GM12878 (cell line): ENCODE results near the gene CETP. TPM values are rescaled to one million over a fixed set of nuclear protein-coding genes. Genes with fewer than 3 reads are reported as not detected.

Source experiments
- ATAC-seq: fragments of 200-7000 bp; cut with Tn5 transposase; 3 replicates; pipeline ENCODE4 v1.9.1; 2020; ENCODE audit warnings: mild to moderate bottlenecking, moderate library complexity
- BruUV-seq: library from RNA; stranded (reverse); fragments of 400-500 nt; replicated peaks from 2 replicates; lab custom pipeline; 2021; lab: Mats Ljungman, UMichigan
- CTCF ChIA-PET: fragments of 300-600 bp; sonication (Branson Sonifier 250); formaldehyde crosslinking; extraction: SDS; loops from one replicate; lab custom pipeline; 2021; ENCODE audit warnings: inconsistent platforms; lab: Yijun Ruan, JAX
- POLR2A ChIA-PET: fragments of 350-600 bp; formaldehyde crosslinking; extraction: SDS; loops from one replicate; lab custom pipeline; 2021; ENCODE audit warnings: inconsistent platforms; lab: Charles Lee
- RAD21 ChIA-PET: fragments of 300-600 bp; sonication (Branson Sonifier 250); formaldehyde crosslinking; loops from one replicate; lab custom pipeline; 2023; ENCODE audit warnings: antibody characterized with exemption; ENCODE audit not compliant: unreplicated experiment; lab: Charles Lee
- SMC1A ChIA-PET: fragments of 300-600 bp; sonication (Branson Sonifier 250); formaldehyde crosslinking; loops from one replicate; lab custom pipeline; 2023; ENCODE audit not compliant: unreplicated experiment, uncharacterized antibody; lab: Charles Lee
- DNase-seq: peaks from one replicate; pipeline ENCODE4 v3.0.0-alpha.2; 2011; ENCODE audit warnings: low read depth, low spot score
- FAIRE-seq: peaks from 3 replicates; lab custom pipeline; 2011; peaks lifted over from hg19 to GRCh38; lab: Jason Lieb, UNC
- H2AFZ ChIP-seq: 2 replicates; pipeline ENCODE4 v1.6.0; 2011; ENCODE audit warnings: low read depth, low read length, control low read depth; ENCODE audit not compliant: control insufficient read depth
- H3K27ac ChIP-seq: 2 replicates; pipeline ENCODE4 v1.5.1; 2011; ENCODE audit warnings: control low read depth; ENCODE audit not compliant: control insufficient read depth, insufficient read depth
- H3K27me3 ChIP-seq, 2 experiments: replicated peaks in 1 of 2; 2 replicates each; pipeline versions ENCODE4 v1.6.0 to v1.6.1; 2011; ENCODE audit warnings: low read length in 1 of 2; ENCODE audit not compliant: control insufficient read depth in 2 of 2, insufficient read depth in 2 of 2
- H3K36me3 ChIP-seq, 2 experiments: 2 replicates each; pipeline ENCODE4 v1.5.1; 2011; ENCODE audit warnings: low read length in 1 of 2; ENCODE audit not compliant: control insufficient read depth in 2 of 2, insufficient read depth in 2 of 2
- H3K4me1 ChIP-seq: 2 replicates; pipeline ENCODE4 v1.6.1; 2011; ENCODE audit warnings: mild to moderate bottlenecking, low read length, moderate library complexity, mixed read lengths; ENCODE audit not compliant: control insufficient read depth, insufficient read depth
- H3K4me2 ChIP-seq: 2 replicates; pipeline ENCODE4 v1.6.0; 2011; ENCODE audit warnings: control low read depth; ENCODE audit not compliant: control insufficient read depth, insufficient read depth
- H3K4me3 ChIP-seq: fragments of 200-600 bp; sonication (generic); 2 replicates; pipeline ENCODE4 v1.5.1; 2016
- H3K79me2 ChIP-seq: 2 replicates; pipeline ENCODE4 v1.6.0; 2011; ENCODE audit warnings: low read length; ENCODE audit not compliant: control insufficient read depth, insufficient read depth
- H3K9ac ChIP-seq: 2 replicates; pipeline ENCODE4 v1.8.0; 2011; ENCODE audit warnings: low read length, control low read depth, mixed read lengths; ENCODE audit not compliant: control insufficient read depth, insufficient read depth
- H3K9me3 ChIP-seq: replicated peaks from 3 replicates; pipeline ENCODE4 v1.5.1; 2011; ENCODE audit warnings: mild to moderate bottlenecking, low read length; ENCODE audit not compliant: control insufficient read depth, insufficient read depth
- H4K20me1 ChIP-seq: 2 replicates; pipeline ENCODE4 v1.6.0; 2011; ENCODE audit not compliant: control insufficient read depth, insufficient read depth
- KDM1A ChIP-seq: fragments of 200-600 bp; sonication (generic); IDR thresholded peaks from 2 replicates; pipeline ENCODE4 v1.6.1; 2016; ENCODE audit warnings: borderline replicate concordance
- RAD51 ChIP-seq: fragments of 450-650 bp; IDR thresholded peaks from 2 replicates; pipeline ENCODE4 v1.6.1; 2016; ENCODE audit warnings: moderate library complexity, mild to moderate bottlenecking, inconsistent platforms
- RBBP5 ChIP-seq: fragments of 200-600 bp; sonication (generic); conservative IDR thresholded peaks from 2 replicates; pipeline ENCODE4 v1.6.1; 2016
- SIN3A ChIP-seq: IDR thresholded peaks from 2 replicates; pipeline ENCODE4 v1.6.1; 2012; ENCODE audit warnings: low read depth, low read length, improper control_type of control experiment
- ZNF217 ChIP-seq: fragments of 450-650 bp; IDR thresholded peaks from 2 replicates; pipeline ENCODE4 v1.6.1; 2017; ENCODE audit warnings: antibody characterized with exemption, mild to moderate bottlenecking
- WGBS: methylation state at CpG from one replicate; pipeline ENCODE4 v1.1.6; 2016; ENCODE audit warnings: low lambda C conversion rate; ENCODE audit not compliant: insufficient replicate concordance, insufficient coverage; ENCODE audit errors: missing lambda C conversion rate; 5-methylcytosine and 5-hydroxymethylcytosine counted together
- in situ Hi-C: fragments of 300-500 bp; cut with MboI; formaldehyde crosslinking; loops from 9 replicates; pipeline ENCODE4 v1.14.3; 2018; ENCODE audit warnings: mixed read lengths
- intact Hi-C: fragments of 100-400 bp; cut with micrococcal nuclease; formaldehyde crosslinking; loops from one replicate; pipeline ENCODE4 v1.14.2; 2022; ENCODE audit not compliant: unreplicated experiment
- polyA plus RNA-seq, 11 experiments: library from polyadenylated mRNA; depleted of rRNA in 4 of 11; unstranded in 6 of 11; stranded (reverse) in 5 of 11; fragments of >200 nt; fragmentation: Nextera tagmentation in 4 of 11; fragmentation: Illumina TruSeq in 1 of 11; extraction: Ambion mirVana in 4 of 11; extraction: Trizol in 1 of 11; gene quantifications; 1 replicate in 1 of 11; 2 replicates in 10 of 11; pipeline versions ENCODE4 v1.2.1 to v1.2.3, GENCODE V29; 2011 to 2016; ENCODE audit warnings: inconsistent platforms in 2 of 11, missing spikeins in 2 of 11, low read depth in 1 of 11
- total RNA-seq, 4 experiments: library from RNA; depleted of rRNA in 3 of 4; stranded (reverse); fragments of >200 nt in 3 of 4; fragmentation: Illumina TruSeq in 1 of 4; extraction: Trizol in 1 of 4; gene quantifications; 2 replicates each; pipeline versions ENCODE4 v1.2.1 to v1.2.3, GENCODE V29; 2013 to 2021
- TF ChIP-seq, protein P1 (sequence below): IDR thresholded peaks from 2 replicates; pipeline ENCODE4 v1.6.1; 2011; ENCODE audit warnings: low read depth, low read length, improper control_type of control experiment, borderline replicate concordance
- TF ChIP-seq, protein P2 (sequence below): fragments of 450-650 bp; IDR thresholded peaks from 2 replicates; pipeline ENCODE4 v1.6.1; 2017; ENCODE audit warnings: antibody characterized with exemption, mild to moderate bottlenecking, moderate library complexity
- TF ChIP-seq, protein P3 (sequence below): IDR thresholded peaks from 2 replicates; pipeline ENCODE4 v1.6.1; 2012; ENCODE audit warnings: improper control_type of control experiment, low read depth, low read length; ENCODE audit not compliant: insufficient replicate concordance
- TF ChIP-seq, protein P4 (sequence below): fragments of 450-650 bp; IDR thresholded peaks from 2 replicates; pipeline ENCODE4 v1.6.1; 2017; ENCODE audit warnings: mild to moderate bottlenecking, low read depth, inconsistent platforms; ENCODE audit not compliant: poor library complexity, severe bottlenecking

The CETP gene
- total and polyA plus RNA-seq, 10 of the 15 experiments (the other 5 are each of a cell fraction or from before 2014, with no cell fraction given), result 1.2 to 6.4 (median 2.1) TPM

DNA sequence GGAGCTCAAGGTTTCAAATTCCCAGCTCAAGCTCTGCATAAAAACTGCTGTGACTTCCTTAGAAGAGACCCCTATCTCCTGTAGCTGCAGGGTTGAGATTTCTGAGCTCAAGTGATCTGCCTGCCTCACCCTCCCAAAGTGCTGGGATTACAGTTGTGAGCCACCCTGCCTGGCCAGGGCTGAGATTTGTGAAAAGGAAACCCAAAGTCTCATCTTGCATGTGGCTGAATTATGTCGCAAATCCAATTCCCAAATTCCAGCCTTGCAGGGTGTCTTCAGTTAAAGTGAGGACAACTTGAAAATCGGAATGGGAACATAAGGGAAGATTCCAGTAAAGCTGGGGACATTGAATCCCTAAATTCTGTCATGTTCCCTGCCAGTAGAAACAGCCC is 14.2 kb upstream of the CETP start:
- 89% methylated on average over 2 of the region's 2 CpGs for WGBS
- TF ChIP-seq ZNF217 (no peak), SIN3A (no peak), RBBP5 (no peak), KDM1A (no peak), RAD51 (no peak)
- TF ChIP-seq, protein P1, sequence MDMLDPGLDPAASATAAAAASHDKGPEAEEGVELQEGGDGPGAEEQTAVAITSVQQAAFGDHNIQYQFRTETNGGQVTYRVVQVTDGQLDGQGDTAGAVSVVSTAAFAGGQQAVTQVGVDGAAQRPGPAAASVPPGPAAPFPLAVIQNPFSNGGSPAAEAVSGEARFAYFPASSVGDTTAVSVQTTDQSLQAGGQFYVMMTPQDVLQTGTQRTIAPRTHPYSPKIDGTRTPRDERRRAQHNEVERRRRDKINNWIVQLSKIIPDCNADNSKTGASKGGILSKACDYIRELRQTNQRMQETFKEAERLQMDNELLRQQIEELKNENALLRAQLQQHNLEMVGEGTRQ, result no peak
- TF ChIP-seq, protein P2, sequence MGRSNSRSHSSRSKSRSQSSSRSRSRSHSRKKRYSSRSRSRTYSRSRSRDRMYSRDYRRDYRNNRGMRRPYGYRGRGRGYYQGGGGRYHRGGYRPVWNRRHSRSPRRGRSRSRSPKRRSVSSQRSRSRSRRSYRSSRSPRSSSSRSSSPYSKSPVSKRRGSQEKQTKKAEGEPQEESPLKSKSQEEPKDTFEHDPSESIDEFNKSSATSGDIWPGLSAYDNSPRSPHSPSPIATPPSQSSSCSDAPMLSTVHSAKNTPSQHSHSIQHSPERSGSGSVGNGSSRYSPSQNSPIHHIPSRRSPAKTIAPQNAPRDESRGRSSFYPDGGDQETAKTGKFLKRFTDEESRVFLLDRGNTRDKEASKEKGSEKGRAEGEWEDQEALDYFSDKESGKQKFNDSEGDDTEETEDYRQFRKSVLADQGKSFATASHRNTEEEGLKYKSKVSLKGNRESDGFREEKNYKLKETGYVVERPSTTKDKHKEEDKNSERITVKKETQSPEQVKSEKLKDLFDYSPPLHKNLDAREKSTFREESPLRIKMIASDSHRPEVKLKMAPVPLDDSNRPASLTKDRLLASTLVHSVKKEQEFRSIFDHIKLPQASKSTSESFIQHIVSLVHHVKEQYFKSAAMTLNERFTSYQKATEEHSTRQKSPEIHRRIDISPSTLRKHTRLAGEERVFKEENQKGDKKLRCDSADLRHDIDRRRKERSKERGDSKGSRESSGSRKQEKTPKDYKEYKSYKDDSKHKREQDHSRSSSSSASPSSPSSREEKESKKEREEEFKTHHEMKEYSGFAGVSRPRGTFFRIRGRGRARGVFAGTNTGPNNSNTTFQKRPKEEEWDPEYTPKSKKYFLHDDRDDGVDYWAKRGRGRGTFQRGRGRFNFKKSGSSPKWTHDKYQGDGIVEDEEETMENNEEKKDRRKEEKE, result no peak
- TF ChIP-seq, protein P3, sequence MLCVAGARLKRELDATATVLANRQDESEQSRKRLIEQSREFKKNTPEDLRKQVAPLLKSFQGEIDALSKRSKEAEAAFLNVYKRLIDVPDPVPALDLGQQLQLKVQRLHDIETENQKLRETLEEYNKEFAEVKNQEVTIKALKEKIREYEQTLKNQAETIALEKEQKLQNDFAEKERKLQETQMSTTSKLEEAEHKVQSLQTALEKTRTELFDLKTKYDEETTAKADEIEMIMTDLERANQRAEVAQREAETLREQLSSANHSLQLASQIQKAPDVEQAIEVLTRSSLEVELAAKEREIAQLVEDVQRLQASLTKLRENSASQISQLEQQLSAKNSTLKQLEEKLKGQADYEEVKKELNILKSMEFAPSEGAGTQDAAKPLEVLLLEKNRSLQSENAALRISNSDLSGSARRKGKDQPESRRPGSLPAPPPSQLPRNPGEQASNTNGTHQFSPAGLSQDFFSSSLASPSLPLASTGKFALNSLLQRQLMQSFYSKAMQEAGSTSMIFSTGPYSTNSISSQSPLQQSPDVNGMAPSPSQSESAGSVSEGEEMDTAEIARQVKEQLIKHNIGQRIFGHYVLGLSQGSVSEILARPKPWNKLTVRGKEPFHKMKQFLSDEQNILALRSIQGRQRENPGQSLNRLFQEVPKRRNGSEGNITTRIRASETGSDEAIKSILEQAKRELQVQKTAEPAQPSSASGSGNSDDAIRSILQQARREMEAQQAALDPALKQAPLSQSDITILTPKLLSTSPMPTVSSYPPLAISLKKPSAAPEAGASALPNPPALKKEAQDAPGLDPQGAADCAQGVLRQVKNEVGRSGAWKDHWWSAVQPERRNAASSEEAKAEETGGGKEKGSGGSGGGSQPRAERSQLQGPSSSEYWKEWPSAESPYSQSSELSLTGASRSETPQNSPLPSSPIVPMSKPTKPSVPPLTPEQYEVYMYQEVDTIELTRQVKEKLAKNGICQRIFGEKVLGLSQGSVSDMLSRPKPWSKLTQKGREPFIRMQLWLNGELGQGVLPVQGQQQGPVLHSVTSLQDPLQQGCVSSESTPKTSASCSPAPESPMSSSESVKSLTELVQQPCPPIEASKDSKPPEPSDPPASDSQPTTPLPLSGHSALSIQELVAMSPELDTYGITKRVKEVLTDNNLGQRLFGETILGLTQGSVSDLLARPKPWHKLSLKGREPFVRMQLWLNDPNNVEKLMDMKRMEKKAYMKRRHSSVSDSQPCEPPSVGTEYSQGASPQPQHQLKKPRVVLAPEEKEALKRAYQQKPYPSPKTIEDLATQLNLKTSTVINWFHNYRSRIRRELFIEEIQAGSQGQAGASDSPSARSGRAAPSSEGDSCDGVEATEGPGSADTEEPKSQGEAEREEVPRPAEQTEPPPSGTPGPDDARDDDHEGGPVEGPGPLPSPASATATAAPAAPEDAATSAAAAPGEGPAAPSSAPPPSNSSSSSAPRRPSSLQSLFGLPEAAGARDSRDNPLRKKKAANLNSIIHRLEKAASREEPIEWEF, result no peak
- TF ChIP-seq, protein P4, sequence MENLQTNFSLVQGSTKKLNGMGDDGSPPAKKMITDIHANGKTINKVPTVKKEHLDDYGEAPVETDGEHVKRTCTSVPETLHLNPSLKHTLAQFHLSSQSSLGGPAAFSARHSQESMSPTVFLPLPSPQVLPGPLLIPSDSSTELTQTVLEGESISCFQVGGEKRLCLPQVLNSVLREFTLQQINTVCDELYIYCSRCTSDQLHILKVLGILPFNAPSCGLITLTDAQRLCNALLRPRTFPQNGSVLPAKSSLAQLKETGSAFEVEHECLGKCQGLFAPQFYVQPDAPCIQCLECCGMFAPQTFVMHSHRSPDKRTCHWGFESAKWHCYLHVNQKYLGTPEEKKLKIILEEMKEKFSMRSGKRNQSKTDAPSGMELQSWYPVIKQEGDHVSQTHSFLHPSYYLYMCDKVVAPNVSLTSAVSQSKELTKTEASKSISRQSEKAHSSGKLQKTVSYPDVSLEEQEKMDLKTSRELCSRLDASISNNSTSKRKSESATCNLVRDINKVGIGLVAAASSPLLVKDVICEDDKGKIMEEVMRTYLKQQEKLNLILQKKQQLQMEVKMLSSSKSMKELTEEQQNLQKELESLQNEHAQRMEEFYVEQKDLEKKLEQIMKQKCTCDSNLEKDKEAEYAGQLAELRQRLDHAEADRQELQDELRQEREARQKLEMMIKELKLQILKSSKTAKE, result no peak

More for the DNA sequence above, 14.2 kb upstream of the CETP start:
- no peak overlapping the region for H3K4me3 ChIP-seq
- H4K20me1 ChIP-seq, result no peaks in the 10 kb centered on the region
- no peaks in the 10 kb centered on the region for H3K9me3 ChIP-seq
- H3K27ac ChIP-seq, result no peak overlapping the region
- ATAC-seq (no peak), DNase-seq (no peak), FAIRE-seq (no peak)
- no peak overlapping the region for H3K9ac ChIP-seq
- ChIA-PET CTCF (interaction anchor here (0.6 to 1.4 kb wide), 10 partner anchors 9 to 170 kb away, joined by 3 to 8 read pairs (median 3); no protein-coding TSS in a partner anchor), SMC1A (interaction anchor here (0.7 to 3.0 kb wide), 10 partner anchors 11 to 88 kb away, joined by 3 to 17 read pairs (median 4); no protein-coding TSS in a partner anchor), RAD21 (interaction anchor here (1.2 to 2.2 kb wide), 4 partner anchors 11 to 78 kb away, joined by 3 to 9 read pairs (median 6); no protein-coding TSS in a partner anchor), POLR2A (interaction anchor here (0.5 to 1.8 kb wide), 6 partner anchors 10 to 219 kb away, joined by 3 to 11 read pairs (median 4); no protein-coding TSS in a partner anchor)
- intact Hi-C loops (no loop called here), in situ Hi-C loops (no loop called here)
- H2AFZ ChIP-seq, result no peak overlapping the region
- BruUV-seq, result no TSS peak
- H3K4me2 ChIP-seq, result no peak overlapping the region
- H3K4me1 ChIP-seq, result peaks cover 42% of the 10 kb centered on the region
- H3K79me2 ChIP-seq, result no peaks in the 10 kb centered on the region
- peaks cover 3 to 23% of the 10 kb centered on the region in 2 experiments for H3K36me3 ChIP-seq
- no peaks in the 10 kb centered on the region for H3K27me3 ChIP-seq
